Left renal cortex interstitium (tissue), 4 donors: Measurements from ENCODE around the gene EPHB6. TPM values are rescaled to one million over a fixed set of nuclear protein-coding genes. Genes with fewer than 3 reads are reported as not detected.
A peak's percentile ranks its signal among the peaks of the same experiment; 100 is the strongest.

Experiments used
- DNase-seq, 4 donors: peaks; one replicate each; pipeline ENCODE4 v3.0.0-alpha.2; 2013; ENCODE audit warnings: low read depth in 4 of 4, low spot score in 2 of 4, missing footprints in 1 of 4
- polyA plus RNA-seq, 4 donors: library from polyadenylated mRNA; unstranded; fragments of 120-200 nt; gene quantifications; one replicate each; pipeline ENCODE4 v1.2.1, GENCODE V29; 2013; ENCODE audit not compliant: insufficient read length in 4 of 4

Gene EPHB6
- polyA plus RNA-seq, 4 donors = 21.0 to 28.6 (median 25.1) TPM

- no peak for DNase-seq
These were observed 21.5 kb upstream of the EPHB6 start for GRCh38 chr7:142833174-142834048.

- no peak for DNase-seq
These were observed 19.4 kb upstream of the EPHB6 start for GRCh38 chr7:142835487-142835886.

- no peak for DNase-seq
These were observed 18.4 kb upstream of the EPHB6 start for GRCh38 chr7:142836426-142836825.

GRCh38 chr7:142838461-142839213 lies 16.2 kb upstream of the EPHB6 start:
- no peak for DNase-seq

DNA sequence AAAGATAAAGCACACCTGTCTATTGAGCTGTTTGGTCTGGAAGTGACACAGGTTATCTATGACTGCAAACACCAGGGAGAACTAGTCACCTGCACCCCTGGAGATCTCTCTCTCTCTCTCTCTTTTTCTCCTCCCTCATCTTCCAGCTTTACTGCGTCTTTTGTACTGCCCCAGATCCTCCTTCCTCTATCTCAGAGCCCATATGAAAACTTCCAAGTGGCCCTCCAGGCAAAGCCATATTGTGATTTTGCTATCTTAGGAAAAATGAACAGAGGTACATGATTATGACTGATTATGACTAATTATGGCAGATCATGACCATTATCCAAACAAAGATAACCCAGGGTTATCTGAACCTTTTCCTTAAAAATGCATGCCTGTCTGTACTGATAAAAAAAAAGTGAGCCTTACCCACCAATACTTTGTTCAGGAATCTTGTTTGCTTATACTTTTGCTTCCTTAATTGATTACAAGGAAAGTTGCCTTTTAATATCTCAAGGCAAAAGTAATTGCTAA lies 12.6 kb upstream of the EPHB6 start:
- no peak for DNase-seq

DNA sequence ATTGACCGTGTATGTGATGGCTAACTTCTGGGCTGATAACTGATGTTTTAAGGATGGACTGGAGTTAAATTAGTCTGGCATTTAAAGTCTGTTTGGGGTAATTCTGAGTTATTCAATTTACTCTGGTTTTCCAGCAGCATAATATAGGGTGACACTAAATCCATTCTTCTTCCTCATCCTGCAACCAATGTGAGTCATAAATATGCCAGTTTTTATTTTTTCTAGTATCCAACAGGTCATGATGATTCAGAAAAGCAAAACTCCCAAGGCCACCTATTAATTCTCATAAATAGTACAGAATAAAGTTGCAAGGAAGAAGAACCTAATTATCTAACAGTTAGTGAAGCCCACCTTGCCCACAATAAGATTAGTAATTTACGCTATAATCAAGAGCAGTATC lies 7.5 kb upstream of the EPHB6 start:
- no peak for DNase-seq

DNA sequence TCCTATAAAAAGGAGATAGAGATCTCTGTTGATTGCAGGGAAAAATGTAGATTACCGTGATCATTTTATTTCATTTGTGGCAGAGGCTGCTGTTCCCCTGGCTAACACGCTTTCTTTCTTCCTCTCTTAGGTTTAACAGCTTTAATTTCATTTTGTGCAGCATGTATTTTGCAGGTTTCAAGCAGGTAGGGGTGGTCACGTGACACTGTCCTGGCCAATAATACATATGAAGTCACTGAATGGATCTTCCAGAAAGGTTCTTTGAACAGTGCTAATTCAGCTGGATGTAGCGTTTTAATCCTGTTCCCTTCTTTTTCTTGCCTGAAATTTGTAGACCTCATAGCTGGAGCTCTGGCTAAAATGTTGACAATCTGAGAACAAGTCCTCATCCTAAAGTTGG lies 3.6 kb upstream of the EPHB6 start:
- DNase-seq = no peak

DNA sequence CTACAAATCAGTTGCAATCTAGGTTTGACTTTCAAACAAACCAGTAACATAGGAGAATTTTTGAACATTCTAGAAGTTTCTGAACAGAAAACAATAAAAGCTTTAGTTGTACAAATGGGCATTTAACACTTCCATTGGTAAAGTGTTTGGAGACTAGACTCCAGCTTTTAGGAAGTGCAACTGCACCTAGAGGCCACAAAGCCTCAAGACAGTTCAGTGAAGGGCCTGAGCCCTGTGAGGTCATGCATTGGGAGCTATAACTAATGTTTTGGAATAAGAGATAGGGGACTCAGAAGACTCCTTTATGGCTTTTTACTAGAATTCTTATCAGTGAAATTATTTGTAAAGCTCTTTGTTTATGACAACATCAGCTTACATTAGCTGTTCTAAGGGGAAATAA lies 3.0 kb upstream of the EPHB6 start:
- no peak for DNase-seq

DNA sequence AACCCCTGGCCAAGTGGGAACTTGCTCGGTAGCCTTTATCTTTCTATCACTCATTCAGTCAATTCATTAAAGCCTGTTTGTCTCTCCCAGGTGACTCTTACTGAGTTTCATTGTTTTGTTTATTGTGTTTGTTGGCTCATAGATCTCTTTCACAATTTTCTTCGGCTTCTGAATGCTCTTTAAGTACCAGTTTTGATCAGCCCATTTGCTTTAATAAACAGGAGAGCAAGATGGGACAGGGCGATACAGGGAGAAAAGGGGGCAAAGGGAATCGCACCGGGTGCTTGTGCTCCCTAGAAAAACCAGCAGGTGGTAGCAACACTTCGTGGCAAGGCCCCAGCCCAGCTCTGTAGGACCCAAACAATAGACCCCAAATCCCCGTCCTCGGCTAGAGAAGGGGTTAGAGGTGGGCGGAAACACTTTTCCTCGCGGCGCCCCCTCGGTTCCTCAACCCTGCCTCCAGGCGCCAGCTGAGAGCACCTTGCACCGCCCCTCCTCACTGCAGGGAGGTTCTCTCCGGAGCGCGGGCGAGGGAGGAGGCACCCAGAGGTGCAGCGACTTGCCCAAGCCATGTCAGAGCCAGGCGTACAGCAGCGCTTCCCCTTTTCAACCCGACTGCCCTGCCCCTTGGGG lies 1.0 kb upstream of the EPHB6 start:
- DNase-seq = peak; percentile 41 to 72 (median 64)

DNA sequence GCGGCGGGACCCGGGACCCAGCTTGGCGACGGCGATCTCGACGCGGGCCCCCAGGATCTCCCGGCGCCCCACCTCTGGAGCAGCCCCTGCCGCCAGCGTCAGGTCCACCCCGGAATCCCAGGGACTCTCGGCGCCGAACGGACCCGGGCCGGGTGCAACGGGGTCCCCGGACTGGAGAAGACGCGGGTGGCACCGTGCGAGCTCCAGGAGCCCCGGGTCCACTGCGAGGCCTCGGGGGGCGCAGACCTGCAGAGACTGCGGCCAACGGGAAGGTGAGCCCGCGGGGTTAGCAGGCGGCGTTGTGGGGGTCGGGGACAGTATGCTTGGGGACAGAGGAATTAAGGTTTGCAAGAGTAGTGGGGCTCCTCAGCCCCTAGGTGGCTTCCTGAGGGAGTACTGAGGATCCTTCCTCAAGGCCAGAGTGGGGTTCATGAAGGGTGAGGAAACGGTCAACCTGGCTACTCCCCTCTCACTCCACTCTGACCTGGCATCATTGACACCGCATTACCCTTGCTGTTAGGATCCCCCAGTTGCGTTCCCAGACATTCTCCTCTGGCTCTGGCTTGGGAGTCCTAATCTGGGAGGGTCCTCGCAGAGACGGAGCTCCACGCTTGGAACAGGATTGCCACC lies 353 bp downstream of the EPHB6 start:
- DNase-seq = peak in 1 of 4 donors; percentile 21

- no peak for DNase-seq
These were observed 1.1 kb downstream of the EPHB6 start for GRCh38 chr7:142855756-142856564.

GRCh38 chr7:142856565-142857245 lies 1.8 kb downstream of the EPHB6 start:
- DNase-seq = no peak

DNA sequence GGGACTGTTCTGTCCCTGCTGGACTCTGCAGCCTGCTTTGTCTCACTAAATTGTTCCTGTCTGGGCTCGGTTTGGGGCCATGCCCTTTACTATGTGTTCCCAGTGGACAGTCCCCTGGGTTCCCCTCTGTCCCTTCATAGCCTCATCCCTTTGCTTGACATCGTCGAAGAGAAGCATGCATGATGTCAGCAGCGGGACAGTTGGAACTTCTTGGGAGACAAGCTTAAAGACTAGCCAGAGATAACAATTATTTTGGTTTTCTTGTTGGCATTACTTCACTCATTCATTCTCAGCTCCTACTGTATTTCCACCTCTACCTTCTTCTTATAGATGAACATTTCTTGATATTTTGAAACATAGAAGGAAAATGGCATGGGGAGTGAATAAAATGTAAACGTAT lies 2.7 kb downstream of the EPHB6 start:
- no peak for DNase-seq

DNA sequence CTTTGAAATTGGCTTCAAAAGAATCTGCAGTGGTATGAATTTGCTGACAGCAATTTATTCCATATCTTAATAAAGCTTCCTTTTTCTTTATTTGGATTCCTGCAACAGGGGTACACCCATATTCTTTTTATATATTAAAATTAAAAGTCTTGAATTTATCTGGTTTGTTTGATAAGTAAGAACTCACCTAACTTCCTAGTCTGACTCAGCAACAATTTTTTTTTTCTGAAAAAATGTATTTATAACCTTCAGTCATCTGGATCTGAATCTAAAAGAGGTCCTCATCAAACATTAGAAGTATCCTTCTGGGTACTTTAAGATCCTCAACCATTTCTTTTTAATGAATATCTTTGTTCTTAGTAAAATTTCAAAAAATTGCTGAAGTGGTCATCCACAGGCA lies 4.5 kb downstream of the EPHB6 start:
- DNase-seq = no peak

DNA sequence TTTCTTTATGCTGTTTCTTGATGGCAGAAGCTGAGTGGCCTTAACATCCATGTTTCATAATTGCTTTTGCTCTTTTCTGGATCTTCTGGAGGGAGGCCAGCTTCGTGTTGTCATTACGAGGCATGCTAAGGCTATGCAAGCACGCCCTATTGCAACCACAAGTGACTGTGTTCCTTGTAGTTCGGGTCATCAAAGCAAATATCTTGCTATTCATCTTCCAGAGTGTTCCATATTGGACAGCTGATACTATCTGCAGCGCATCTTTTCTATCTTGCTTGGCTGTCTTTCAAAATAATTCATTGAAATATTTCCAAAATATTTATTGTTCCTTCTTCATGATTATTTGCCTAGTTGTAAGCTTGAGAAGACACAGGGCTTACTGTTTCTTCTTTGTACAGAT lies 5.0 kb downstream of the EPHB6 start:
- DNase-seq = no peak

DNA sequence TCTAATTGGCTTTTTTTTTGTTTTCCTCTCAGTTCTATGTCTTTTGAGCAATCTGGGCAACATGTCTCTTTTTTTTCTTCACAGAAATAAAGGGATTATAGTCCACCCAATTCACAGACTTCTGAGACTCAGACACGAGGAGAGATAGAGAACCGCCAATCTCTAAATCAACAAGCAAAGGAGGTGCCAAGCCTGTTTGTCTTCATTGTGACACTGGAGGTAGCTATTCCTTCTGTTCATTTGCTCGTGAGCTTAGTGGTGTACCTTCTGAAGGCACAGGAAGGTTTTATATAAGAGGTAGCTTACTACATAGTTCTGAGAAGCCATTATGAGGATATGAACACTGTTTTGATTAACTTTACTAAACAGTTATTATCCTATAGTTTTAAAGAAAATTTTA lies 6.1 kb downstream of the EPHB6 start:
- DNase-seq = no peak

GRCh38 chr7:142862351-142862750 lies 7.5 kb downstream of the EPHB6 start:
- no peak for DNase-seq

DNA sequence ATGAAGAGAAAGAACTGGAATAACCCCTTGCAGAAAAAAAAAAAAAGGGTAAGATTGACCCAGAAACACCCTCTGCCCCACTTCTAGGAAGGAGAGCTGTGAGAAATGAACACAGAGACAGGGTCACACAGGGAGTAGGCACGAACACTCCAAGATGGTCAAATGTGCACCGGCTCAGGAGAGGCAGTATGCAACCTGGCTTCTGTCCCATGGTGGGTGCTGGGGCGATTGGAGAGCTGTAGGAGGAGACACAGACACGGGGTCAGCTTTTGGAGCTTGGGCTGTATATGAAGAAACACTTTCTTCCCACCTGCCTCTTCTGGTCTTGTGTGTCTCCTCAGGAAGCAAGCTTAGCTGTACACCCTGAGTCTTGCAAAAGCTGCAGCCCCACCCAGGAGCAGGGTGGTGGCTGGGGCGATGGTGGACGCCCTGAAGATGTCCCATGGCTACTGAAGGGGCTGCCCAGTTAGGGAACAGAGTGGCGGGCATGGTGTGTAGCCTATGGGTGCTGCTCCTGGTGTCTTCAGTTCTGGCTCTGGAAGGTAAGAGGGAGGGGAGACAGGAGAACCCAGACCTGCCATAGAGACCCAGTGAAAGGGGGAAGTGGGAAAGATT lies 8.0 kb downstream of the EPHB6 start:
- no peak for DNase-seq
